Thyroid gland (tissue), 4 donors: ENCODE data around the gene MSH5. TPM values are rescaled to one million over a fixed set of nuclear protein-coding genes. Genes with fewer than 3 reads are reported as not detected.

ENCODE experiments used
- DNase-seq, 2 donors: peaks; one replicate each; pipeline ENCODE4 v3.0.0-alpha.2; 2019
- H3K27ac ChIP-seq, 3 donors: fragments of 200-600 bp; sonication (generic); 1 replicate in 2 of 3; 2 replicates in 1 of 3; pipeline ENCODE4 v1.5.1; 2016 to 2019; ENCODE audit warnings: mild to moderate bottlenecking in 1 of 3, moderate library complexity in 1 of 3
- H3K27me3 ChIP-seq: fragments of 200-600 bp; sonication (generic); one replicate; pipeline ENCODE4 v1.5.1; 2019
- H3K36me3 ChIP-seq, 2 donors: fragments of 200-600 bp; sonication (generic); one replicate each; pipeline ENCODE4 v1.5.1; 2016 to 2019
- H3K4me1 ChIP-seq, 2 donors: fragments of 200-600 bp; sonication (generic); one replicate each; pipeline ENCODE4 v1.5.1; 2017 to 2019
- H3K4me3 ChIP-seq, 3 donors: fragments of 200-600 bp; sonication (generic); replicated peaks in 1 of 3; 1 replicate in 2 of 3; 2 replicates in 1 of 3; pipeline ENCODE4 v1.5.1; 2016; ENCODE audit warnings: mild to moderate bottlenecking in 1 of 3
- H3K9me3 ChIP-seq: fragments of 200-600 bp; sonication (generic); one replicate; pipeline ENCODE4 v1.5.1; 2017
- POLR2A ChIP-seq, 2 donors: fragments of 450-650 bp; IDR thresholded peaks; one replicate each; pipeline ENCODE4 v1.6.1; 2017; ENCODE audit warnings: antibody characterized with exemption in 2 of 2, mild to moderate bottlenecking in 2 of 2, moderate library complexity in 1 of 2
- WGBS, 2 donors: methylation state at CpG; one replicate each; pipeline ENCODE4 v1.1.5; 2017; 5-methylcytosine and 5-hydroxymethylcytosine counted together
- intact Hi-C: fragments of 100-400 bp; cut with DNase I; formaldehyde crosslinking; loops from one replicate; pipeline ENCODE4 v1.15.1; 2023
- total RNA-seq, 4 donors: library from RNA; depleted of rRNA; stranded (reverse); fragments of >200 nt; gene quantifications; one replicate each; pipeline ENCODE4 v1.2.3, GENCODE V29; 2016
- TF ChIP-seq, protein P1 (sequence below), 6 experiments: fragments of 200-600 bp in 3 of 6; fragments of 450-650 bp in 3 of 6; sonication (generic) in 3 of 6; IDR thresholded peaks; one replicate each; pipeline ENCODE4 v1.5.1; 2016 to 2019; ENCODE audit warnings: antibody characterized with exemption in 6 of 6, mild to moderate bottlenecking in 2 of 6, inconsistent platforms in 1 of 6, moderate library complexity in 1 of 6

MSH5 gene
- total RNA-seq, 4 donors from 2014 or later: 5.6 to 11.2 (median 7.2) TPM

GRCh38 chr6:31725502-31726350 is 14.1 kb upstream of the MSH5 start:
- H3K27ac ChIP-seq: peak overlapping the region in 2 of 3 donors; percentile 93 to 98
- no peaks in the 10 kb centered on the region for H3K9me3 ChIP-seq
- intact Hi-C loops: loop anchor here (10.0 kb wide), 1 partner anchor 109 kb away; no protein-coding TSS in a partner anchor
- peaks cover 24 to 38% of the 10 kb centered on the region in 2 donors for H3K4me1 ChIP-seq
- TF ChIP-seq, protein P1, sequence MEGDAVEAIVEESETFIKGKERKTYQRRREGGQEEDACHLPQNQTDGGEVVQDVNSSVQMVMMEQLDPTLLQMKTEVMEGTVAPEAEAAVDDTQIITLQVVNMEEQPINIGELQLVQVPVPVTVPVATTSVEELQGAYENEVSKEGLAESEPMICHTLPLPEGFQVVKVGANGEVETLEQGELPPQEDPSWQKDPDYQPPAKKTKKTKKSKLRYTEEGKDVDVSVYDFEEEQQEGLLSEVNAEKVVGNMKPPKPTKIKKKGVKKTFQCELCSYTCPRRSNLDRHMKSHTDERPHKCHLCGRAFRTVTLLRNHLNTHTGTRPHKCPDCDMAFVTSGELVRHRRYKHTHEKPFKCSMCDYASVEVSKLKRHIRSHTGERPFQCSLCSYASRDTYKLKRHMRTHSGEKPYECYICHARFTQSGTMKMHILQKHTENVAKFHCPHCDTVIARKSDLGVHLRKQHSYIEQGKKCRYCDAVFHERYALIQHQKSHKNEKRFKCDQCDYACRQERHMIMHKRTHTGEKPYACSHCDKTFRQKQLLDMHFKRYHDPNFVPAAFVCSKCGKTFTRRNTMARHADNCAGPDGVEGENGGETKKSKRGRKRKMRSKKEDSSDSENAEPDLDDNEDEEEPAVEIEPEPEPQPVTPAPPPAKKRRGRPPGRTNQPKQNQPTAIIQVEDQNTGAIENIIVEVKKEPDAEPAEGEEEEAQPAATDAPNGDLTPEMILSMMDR (IDR thresholded peaks at IDR 0.05): no peak
- TF ChIP-seq POLR2A (IDR thresholded peaks at IDR 0.05): no peak
- no peak overlapping the region for H3K4me3 ChIP-seq
- peaks cover 4 to 5% of the 10 kb centered on the region in 2 donors for H3K36me3 ChIP-seq
- 90% methylated on average over 12 of the region's 12 CpGs for WGBS, 2 donors
- no peak for DNase-seq
- H3K27me3 ChIP-seq: no peaks in the 10 kb centered on the region

- no peak for DNase-seq
- intact Hi-C loops: loop anchor here (10.0 kb wide), 1 partner anchor 108 kb away; no protein-coding TSS in a partner anchor
- Histone ChIP-seq H3K36me3 (peaks cover 15 to 20% of the 10 kb centered on the region in 2 donors), H3K9me3 (no peaks in the 10 kb centered on the region), H3K27ac (peak overlapping the region in 2 of 3 donors; percentile 93 to 98), H3K27me3 (no peaks in the 10 kb centered on the region), H3K4me1 (peaks cover 24 to 40% of the 10 kb centered on the region in 2 donors), H3K4me3 (no peak overlapping the region)
- WGBS, 2 donors: 77% methylated on average over 7 of the region's 7 CpGs
- TF ChIP-seq, protein P1 (IDR thresholded peaks at IDR 0.05): no peak
- TF ChIP-seq POLR2A (IDR thresholded peaks at IDR 0.05): no peak
Observed at GRCh38 chr6:31727034-31727716, 12.6 kb upstream of the MSH5 start.

- intact Hi-C loops: loop anchor here (10.0 kb wide), 1 partner anchor 107 kb away; no protein-coding TSS in a partner anchor
- Histone ChIP-seq H3K27ac (peak overlapping the region; percentile 82 to 98 (median 93)), H3K4me3 (peak overlapping the region; percentile 55 to 84 (median 62)), H3K27me3 (no peaks in the 10 kb centered on the region), H3K9me3 (no peaks in the 10 kb centered on the region), H3K4me1 (peaks cover 24 to 40% of the 10 kb centered on the region in 2 donors), H3K36me3 (peaks cover 23 to 28% of the 10 kb centered on the region in 2 donors)
- DNase-seq: peak; percentile 38 to 39
- TF ChIP-seq POLR2A (IDR thresholded peaks at IDR 0.05): no peak
- TF ChIP-seq, protein P1 (IDR thresholded peaks at IDR 0.05): no peak
- 68 to 72% methylated on average over 41 of the region's 41 CpGs for WGBS, 2 donors
Observed at GRCh38 chr6:31727717-31728671, 11.8 kb upstream of the MSH5 start.

DNA sequence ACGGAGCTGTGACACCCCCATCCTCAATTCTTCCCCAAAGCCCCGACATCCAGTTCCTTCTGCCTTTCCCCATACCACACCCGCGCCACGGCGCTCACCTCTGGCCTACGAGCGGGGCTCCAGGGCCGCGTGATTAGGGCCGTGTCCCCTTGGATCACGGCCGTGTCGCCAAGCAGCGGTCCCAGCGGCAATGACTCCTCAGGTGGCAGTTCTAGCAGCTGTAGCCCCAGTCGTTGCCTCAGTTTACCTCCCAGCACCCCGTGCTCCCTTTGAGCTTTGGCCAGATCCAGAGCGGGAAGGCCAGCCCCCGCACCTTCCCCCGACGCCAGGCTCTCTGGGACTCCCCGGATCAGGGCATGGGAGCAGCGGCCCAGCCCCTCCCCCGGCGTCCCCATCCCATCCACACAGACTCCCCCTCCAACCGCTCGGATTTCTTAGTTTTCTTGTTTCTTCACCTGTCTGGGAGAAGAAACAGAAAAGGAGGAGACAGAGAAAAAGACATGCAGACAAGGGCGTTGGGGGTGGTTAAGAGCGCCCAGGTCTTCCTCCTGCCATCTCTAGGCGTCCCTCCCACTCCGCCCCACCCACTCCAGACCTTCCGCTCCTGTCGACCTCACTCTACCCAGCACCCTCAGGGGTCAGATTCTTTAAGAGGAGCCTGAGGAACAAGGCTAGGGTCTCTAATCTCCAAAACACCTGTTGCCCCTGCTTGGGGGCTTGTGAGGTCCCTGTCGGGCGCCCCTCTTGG is 10.9 kb upstream of the MSH5 start, which contains the start of gene DDAH2:
DDAH2 (minus strand) TSS at position 533 of the 748 bp plus-strand sequence; CDS start at position 395, 138 bp downstream.
- H3K36me3 ChIP-seq: peaks cover 33 to 37% of the 10 kb centered on the region in 2 donors
- peaks cover 24 to 45% of the 10 kb centered on the region in 2 donors for H3K4me1 ChIP-seq
- H3K4me3 ChIP-seq: peak within 1 kb of the TSS; percentile 55 to 84 (median 62)
- H3K9me3 ChIP-seq: no peaks in the 10 kb centered on the region
- 9 to 11% methylated on average over 29 to 34 of the region's 36 CpGs for WGBS, 2 donors
- TF ChIP-seq POLR2A (IDR thresholded peaks at IDR 0.05): no peak
- TF ChIP-seq, protein P1 (IDR thresholded peaks at IDR 0.05): no peak
- intact Hi-C loops: loop anchor here (10.0 kb wide), 1 partner anchor 106 kb away; no protein-coding TSS in a partner anchor
- H3K27me3 ChIP-seq: no peaks in the 10 kb centered on the region
- DNase-seq: peak in 1 of 2 donors; percentile 29
- H3K27ac ChIP-seq: peak within 1 kb of the TSS; percentile 82 to 98 (median 93)
